AG04450 (cell line): Measurements from ENCODE around the gene CYTL1. TPM values are rescaled to one million over a fixed set of nuclear protein-coding genes. Genes with fewer than 3 reads are reported as not detected.

Experiments
- CTCF ChIA-PET: fragments of 300-600, 350-600 bp; formaldehyde crosslinking; extraction: SDS; loops from one replicate; lab custom pipeline; 2022; ENCODE audit warnings: antibody characterized with exemption, inconsistent platforms; lab: Charles Lee
- POLR2A ChIA-PET: fragments of 350-600 bp; formaldehyde crosslinking; extraction: SDS; loops from one replicate; lab custom pipeline; 2021; ENCODE audit warnings: antibody characterized with exemption, inconsistent platforms; lab: Yijun Ruan, JAX
- DNase-seq: peaks from one replicate; pipeline ENCODE4 v3.0.0-alpha.2; 2011; ENCODE audit warnings: low read depth, low spot score
- H3K27ac ChIP-seq: one replicate; pipeline ENCODE4 v1.5.1; 2012; ENCODE audit warnings: low read depth, low read length, control low read depth
- H3K27me3 ChIP-seq: one replicate; pipeline ENCODE4 v1.6.0; 2012; ENCODE audit warnings: low read length; ENCODE audit not compliant: control insufficient read depth, insufficient read depth
- H3K4me3 ChIP-seq: 2 replicates; pipeline ENCODE4 v1.5.1; 2011; ENCODE audit warnings: mild to moderate bottlenecking, low read depth, low read length, control low read depth
- H3K9me3 ChIP-seq: 2 replicates; pipeline ENCODE4 v1.5.1; 2012; ENCODE audit warnings: low read length; ENCODE audit not compliant: control insufficient read depth, insufficient read depth
- polyA plus RNA-seq: library from polyadenylated mRNA; depleted of rRNA; stranded (reverse); fragments of >200 nt; gene quantifications from 2 replicates; pipeline ENCODE4 v1.2.3, GENCODE V29; 2011; rRNA removed
- TF ChIP-seq, protein P1 (sequence below): IDR thresholded peaks from 2 replicates; pipeline ENCODE4 v1.5.1; 2011; ENCODE audit warnings: low read depth, low read length, control low read depth, inconsistent platforms

CYTL1 gene
- polyA plus RNA-seq, 1 experiment = 30.0 TPM

GRCh38 chr4:4979971-4980370 is 39.3 kb downstream of the CYTL1 start:
- Histone ChIP-seq H3K27me3 (peaks cover 4% of the 10 kb centered on the region), H3K27ac (no peak overlapping the region), H3K9me3 (peaks cover 2% of the 10 kb centered on the region), H3K4me3 (no peak overlapping the region)
- DNase-seq = no peak
- POLR2A ChIA-PET = no interaction called here
- TF ChIP-seq, protein P1, sequence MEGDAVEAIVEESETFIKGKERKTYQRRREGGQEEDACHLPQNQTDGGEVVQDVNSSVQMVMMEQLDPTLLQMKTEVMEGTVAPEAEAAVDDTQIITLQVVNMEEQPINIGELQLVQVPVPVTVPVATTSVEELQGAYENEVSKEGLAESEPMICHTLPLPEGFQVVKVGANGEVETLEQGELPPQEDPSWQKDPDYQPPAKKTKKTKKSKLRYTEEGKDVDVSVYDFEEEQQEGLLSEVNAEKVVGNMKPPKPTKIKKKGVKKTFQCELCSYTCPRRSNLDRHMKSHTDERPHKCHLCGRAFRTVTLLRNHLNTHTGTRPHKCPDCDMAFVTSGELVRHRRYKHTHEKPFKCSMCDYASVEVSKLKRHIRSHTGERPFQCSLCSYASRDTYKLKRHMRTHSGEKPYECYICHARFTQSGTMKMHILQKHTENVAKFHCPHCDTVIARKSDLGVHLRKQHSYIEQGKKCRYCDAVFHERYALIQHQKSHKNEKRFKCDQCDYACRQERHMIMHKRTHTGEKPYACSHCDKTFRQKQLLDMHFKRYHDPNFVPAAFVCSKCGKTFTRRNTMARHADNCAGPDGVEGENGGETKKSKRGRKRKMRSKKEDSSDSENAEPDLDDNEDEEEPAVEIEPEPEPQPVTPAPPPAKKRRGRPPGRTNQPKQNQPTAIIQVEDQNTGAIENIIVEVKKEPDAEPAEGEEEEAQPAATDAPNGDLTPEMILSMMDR = no peak
- CTCF ChIA-PET = no interaction called here

DNA sequence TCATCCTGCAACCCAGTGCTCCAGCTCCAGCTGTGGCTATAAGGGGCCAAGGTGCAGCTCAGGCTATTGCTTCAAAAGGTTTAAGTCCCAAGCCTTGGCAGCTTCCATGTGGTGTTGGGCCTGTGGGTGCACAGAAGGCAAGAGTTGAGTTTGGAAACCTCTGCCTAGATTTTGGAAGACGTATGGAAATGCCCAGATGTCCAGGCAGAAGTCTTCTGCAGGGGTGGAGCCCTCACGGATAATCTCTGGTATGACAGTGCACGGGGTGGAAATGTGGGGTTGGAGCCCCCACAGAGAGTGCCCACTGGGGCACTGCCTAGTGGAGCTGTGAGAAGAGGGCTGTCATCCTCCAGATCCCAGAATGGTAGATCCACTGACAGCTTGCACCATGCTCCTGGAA is 44.5 kb downstream of the CYTL1 start:
- TF ChIP-seq, protein P1 = no peak
- no peaks in the 10 kb centered on the region for H3K27me3 ChIP-seq
- no peak overlapping the region for H3K4me3 ChIP-seq
- no peak for DNase-seq
- H3K27ac ChIP-seq = no peak overlapping the region
- POLR2A ChIA-PET = no interaction called here
- peaks cover 8% of the 10 kb centered on the region for H3K9me3 ChIP-seq
- CTCF ChIA-PET = no interaction called here

- CTCF ChIA-PET = interaction anchor here (0.7 kb wide), 1 partner anchor 711 kb away, joined by 3 read pairs; no protein-coding TSS in a partner anchor
- Histone ChIP-seq H3K27me3 (no peaks in the 10 kb centered on the region), H3K9me3 (peaks cover 8% of the 10 kb centered on the region), H3K4me3 (no peak overlapping the region), H3K27ac (no peak overlapping the region)
- no peak for DNase-seq
- TF ChIP-seq, protein P1 = no peak
- POLR2A ChIA-PET = no interaction called here
These were observed 47.5 kb downstream of the CYTL1 start for GRCh38 chr4:4971796-4972195.

GRCh38 chr4:4969298-4969697 is 50.0 kb downstream of the CYTL1 start:
- Histone ChIP-seq H3K4me3 (no peak overlapping the region), H3K27me3 (no peaks in the 10 kb centered on the region), H3K27ac (no peak overlapping the region), H3K9me3 (peaks cover under 1% of the 10 kb centered on the region; the same call in 1 of the 2 replicates)
- no peak for DNase-seq
- TF ChIP-seq, protein P1 = no peak
- POLR2A ChIA-PET = no interaction called here
- CTCF ChIA-PET = no interaction called here

- DNase-seq = no peak
- ChIA-PET CTCF (interaction anchor here (1.4 kb wide), 1 partner anchor 487 kb away, joined by 3 read pairs; no protein-coding TSS in a partner anchor), POLR2A (no interaction called here)
- TF ChIP-seq, protein P1 = no peak
- H3K9me3 ChIP-seq = no peaks in the 10 kb centered on the region
- no peak overlapping the region for H3K4me3 ChIP-seq
- H3K27ac ChIP-seq = no peak overlapping the region
- no peaks in the 10 kb centered on the region for H3K27me3 ChIP-seq
These were observed 51.0 kb downstream of the CYTL1 start for GRCh38 chr4:4968161-4968725.

Other genes starting within 250 kb of the CYTL1 start
- gene MSX1, start 159.8 kb downstream of the CYTL1 start, polyA plus RNA-seq = 1.7 TPM in 2 replicates
- 4.0 and 4.3 TPM in 2 replicates for gene STK32B, start 32.0 kb upstream of the CYTL1 start, polyA plus RNA-seq